Prostate gland (tissue), 2 donors: ENCODE results near the gene ZNF827. TPM values are rescaled to one million over a fixed set of nuclear protein-coding genes. Genes with fewer than 3 reads are reported as not detected.
A peak's percentile ranks its signal among the peaks of the same experiment; 100 is the strongest.

Source experiments
- DNase-seq: peaks from one replicate; pipeline ENCODE4 v3.0.0-alpha.2; 2019; ENCODE audit warnings: low spot score
- H3K27ac ChIP-seq, 2 donors: fragments of 200-600 bp; sonication (generic); 2 replicates each; pipeline ENCODE4 v1.5.1; 2017 to 2019
- H3K27me3 ChIP-seq: fragments of 200-600 bp; sonication (generic); replicated peaks from 2 replicates; pipeline ENCODE4 v1.5.1; 2019; ENCODE audit not compliant: insufficient read depth
- H3K36me3 ChIP-seq, 2 donors: fragments of 200-600 bp; sonication (generic); 1 replicate in 1 of 2; 2 replicates in 1 of 2; pipeline versions ENCODE4 v1.5.1 to v1.8.1; 2017 to 2019
- H3K4me1 ChIP-seq: fragments of 200-600 bp; sonication (generic); replicated peaks from 2 replicates; pipeline ENCODE4 v1.5.1; 2019
- H3K4me3 ChIP-seq, 2 donors: fragments of 200-600 bp; sonication (generic); 2 replicates each; pipeline ENCODE4 v1.5.1; 2017 to 2019
- H3K9me3 ChIP-seq: fragments of 200-600 bp; sonication (generic); 2 replicates; pipeline ENCODE4 v1.5.1; 2017
- CTCF ChIP-seq, 4 experiments: fragments of 200-600 bp in 2 of 4; fragments of 450-650 bp in 2 of 4; sonication (generic) in 2 of 4; IDR thresholded peaks; 1 replicate in 3 of 4; 2 replicates in 1 of 4; pipeline ENCODE4 v1.5.1; 2016 to 2019; ENCODE audit warnings: antibody characterized with exemption in 4 of 4, mild to moderate bottlenecking in 2 of 4, moderate library complexity in 2 of 4
- POLR2A ChIP-seq: fragments of 450-650 bp; IDR thresholded peaks from one replicate; pipeline ENCODE4 v1.6.1; 2016; ENCODE audit warnings: antibody characterized with exemption, mild to moderate bottlenecking
- POLR2AphosphoS5 ChIP-seq: sonication (generic); formaldehyde crosslinking; IDR thresholded peaks from one replicate; pipeline ENCODE4 v1.6.1; 2017; ENCODE audit warnings: antibody characterized with exemption
- WGBS: methylation state at CpG from one replicate; pipeline ENCODE4 v1.1.5; 2018; 5-methylcytosine and 5-hydroxymethylcytosine counted together
- intact Hi-C: fragments of 100-400 bp; cut with DNase I; formaldehyde crosslinking; loops from one replicate; pipeline ENCODE4 v1.14.2; 2022
- total RNA-seq, 2 donors: library from RNA; depleted of rRNA; stranded (reverse); fragments of >200 nt; gene quantifications; one replicate each; pipeline ENCODE4 v1.1.0, GENCODE V29; 2016

The ZNF827 gene
- total RNA-seq, 2 donors from 2014 or later, result 221 to 286 TPM

GRCh38 chr4:145865274-145865941, 73.2 kb downstream of the ZNF827 start:
- TF ChIP-seq POLR2AphosphoS5 (no peak), CTCF (IDR thresholded peaks at IDR 0.05) (no peak), POLR2A (no peak)
- Histone ChIP-seq H3K36me3 (no peaks in the 10 kb centered on the region), H3K27me3 (no peaks in the 10 kb centered on the region), H3K4me1 (peaks cover 7% of the 10 kb centered on the region), H3K9me3 (no peaks in the 10 kb centered on the region), H3K4me3 (no peak overlapping the region), H3K27ac (no peak overlapping the region)
- intact Hi-C loops, result no loop called here
- 85% methylated on average over 5 of the region's 5 CpGs for WGBS
- DNase-seq, result no peak

GRCh38 chr4:145863191-145863590, 75.4 kb downstream of the ZNF827 start:
- no peaks in the 10 kb centered on the region for H3K36me3 ChIP-seq
- H3K4me3 ChIP-seq, result no peak overlapping the region
- no peak for TF ChIP-seq POLR2A
- no peak for TF ChIP-seq CTCF (IDR thresholded peaks at IDR 0.05)
- no peak for TF ChIP-seq POLR2AphosphoS5
- H3K9me3 ChIP-seq, result no peaks in the 10 kb centered on the region
- peaks cover 7% of the 10 kb centered on the region for H3K4me1 ChIP-seq
- no peak for DNase-seq
- intact Hi-C loops, result no loop called here
- no peaks in the 10 kb centered on the region for H3K27me3 ChIP-seq
- no peak overlapping the region for H3K27ac ChIP-seq
- WGBS, result 90% methylated on average over 2 of the region's 2 CpGs

- peak overlapping the region; percentile 23 to 36 for H3K27ac ChIP-seq
- no peaks in the 10 kb centered on the region for H3K27me3 ChIP-seq
- DNase-seq, result no peak
- intact Hi-C loops, result no loop called here
- H3K36me3 ChIP-seq, result no peaks in the 10 kb centered on the region
- no peak for TF ChIP-seq POLR2AphosphoS5
- no peak for TF ChIP-seq POLR2A
- TF ChIP-seq CTCF (IDR thresholded peaks at IDR 0.05), result no peak
- WGBS, result 64% methylated on average over 16 of the region's 16 CpGs
- no peak overlapping the region for H3K4me3 ChIP-seq
- H3K9me3 ChIP-seq, result no peaks in the 10 kb centered on the region
- H3K4me1 ChIP-seq, result no peaks in the 10 kb centered on the region
Measured at GRCh38 chr4:145861336-145862318, 77.0 kb downstream of the ZNF827 start.

GRCh38 chr4:145860897-145861296, 77.7 kb downstream of the ZNF827 start:
- Histone ChIP-seq H3K4me3 (no peak overlapping the region), H3K27me3 (no peaks in the 10 kb centered on the region), H3K4me1 (no peaks in the 10 kb centered on the region), H3K27ac (no peak overlapping the region), H3K36me3 (no peaks in the 10 kb centered on the region), H3K9me3 (no peaks in the 10 kb centered on the region)
- no peak for DNase-seq
- TF ChIP-seq CTCF (IDR thresholded peaks at IDR 0.05) (no peak), POLR2AphosphoS5 (no peak), POLR2A (no peak)
- WGBS, result 98% methylated on average over 5 of the region's 5 CpGs
- intact Hi-C loops, result no loop called here
